GM12865 (cell line): ENCODE measurements around the gene BRSK1.

Experiments
- DNase-seq: peaks from one replicate; pipeline ENCODE4 v3.0.0; 2010; ENCODE audit warnings: low read depth
- H3K4me3 ChIP-seq: 2 replicates; pipeline ENCODE4 v1.5.1; 2011; ENCODE audit warnings: mild to moderate bottlenecking, low read depth, low read length, control low read depth
- TF ChIP-seq, protein P1 (sequence below): IDR thresholded peaks from 2 replicates; pipeline ENCODE4 v1.5.1; 2011; ENCODE audit warnings: low read length, control low read depth, low read depth, inconsistent platforms; ENCODE audit not compliant: insufficient read depth; ENCODE audit errors: missing control alignments

Gene BRSK1

DNA sequence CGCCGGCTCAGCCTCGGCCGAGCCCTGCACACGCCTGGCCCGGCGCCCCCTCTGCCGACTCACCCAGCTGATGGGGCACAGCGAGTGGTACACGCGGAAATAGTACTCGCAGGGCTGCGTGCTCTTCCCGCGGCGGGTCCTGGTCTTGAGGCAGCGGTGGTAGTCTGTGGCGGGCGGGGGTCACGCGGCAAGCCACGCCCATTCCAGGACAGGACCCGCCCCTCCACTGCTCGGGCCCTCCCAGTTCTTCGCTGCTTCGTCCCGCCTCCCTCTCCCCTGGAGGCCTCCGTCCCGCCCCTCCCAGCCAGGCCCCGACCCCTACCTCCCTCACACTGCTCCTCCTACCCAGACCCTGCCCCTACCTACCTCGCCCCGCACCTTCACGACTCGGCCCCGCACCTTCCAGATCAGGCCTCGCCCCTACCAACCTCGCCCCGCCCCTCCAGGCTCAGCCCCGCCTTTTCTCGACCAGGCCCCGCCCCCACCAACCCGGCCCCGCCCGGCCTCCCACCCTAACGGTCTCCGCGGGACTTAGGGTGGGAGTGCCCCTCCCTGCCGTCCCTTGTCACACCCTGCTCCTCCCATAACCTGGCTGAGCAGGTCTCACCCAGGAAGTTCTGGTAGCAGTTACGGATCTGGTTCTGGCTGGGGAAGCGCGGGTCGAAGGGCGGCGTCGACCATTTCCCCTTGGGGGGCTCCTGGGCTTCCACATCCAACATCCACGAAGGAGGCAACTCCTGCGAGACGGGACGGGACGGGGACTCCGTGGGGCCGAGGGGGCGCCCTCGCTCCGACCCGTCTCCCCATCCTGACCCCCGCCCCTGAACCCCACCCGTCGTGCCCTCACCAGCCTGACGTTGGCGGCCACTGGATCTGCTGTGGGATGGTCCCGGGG, 70.3 kb downstream of the BRSK1 start:
- TF ChIP-seq, protein P1, sequence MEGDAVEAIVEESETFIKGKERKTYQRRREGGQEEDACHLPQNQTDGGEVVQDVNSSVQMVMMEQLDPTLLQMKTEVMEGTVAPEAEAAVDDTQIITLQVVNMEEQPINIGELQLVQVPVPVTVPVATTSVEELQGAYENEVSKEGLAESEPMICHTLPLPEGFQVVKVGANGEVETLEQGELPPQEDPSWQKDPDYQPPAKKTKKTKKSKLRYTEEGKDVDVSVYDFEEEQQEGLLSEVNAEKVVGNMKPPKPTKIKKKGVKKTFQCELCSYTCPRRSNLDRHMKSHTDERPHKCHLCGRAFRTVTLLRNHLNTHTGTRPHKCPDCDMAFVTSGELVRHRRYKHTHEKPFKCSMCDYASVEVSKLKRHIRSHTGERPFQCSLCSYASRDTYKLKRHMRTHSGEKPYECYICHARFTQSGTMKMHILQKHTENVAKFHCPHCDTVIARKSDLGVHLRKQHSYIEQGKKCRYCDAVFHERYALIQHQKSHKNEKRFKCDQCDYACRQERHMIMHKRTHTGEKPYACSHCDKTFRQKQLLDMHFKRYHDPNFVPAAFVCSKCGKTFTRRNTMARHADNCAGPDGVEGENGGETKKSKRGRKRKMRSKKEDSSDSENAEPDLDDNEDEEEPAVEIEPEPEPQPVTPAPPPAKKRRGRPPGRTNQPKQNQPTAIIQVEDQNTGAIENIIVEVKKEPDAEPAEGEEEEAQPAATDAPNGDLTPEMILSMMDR: no peak
- DNase-seq: peak; percentile 58
- peak overlapping the region; percentile 28; the same call in 1 of the 2 replicates for H3K4me3 ChIP-seq

DNA sequence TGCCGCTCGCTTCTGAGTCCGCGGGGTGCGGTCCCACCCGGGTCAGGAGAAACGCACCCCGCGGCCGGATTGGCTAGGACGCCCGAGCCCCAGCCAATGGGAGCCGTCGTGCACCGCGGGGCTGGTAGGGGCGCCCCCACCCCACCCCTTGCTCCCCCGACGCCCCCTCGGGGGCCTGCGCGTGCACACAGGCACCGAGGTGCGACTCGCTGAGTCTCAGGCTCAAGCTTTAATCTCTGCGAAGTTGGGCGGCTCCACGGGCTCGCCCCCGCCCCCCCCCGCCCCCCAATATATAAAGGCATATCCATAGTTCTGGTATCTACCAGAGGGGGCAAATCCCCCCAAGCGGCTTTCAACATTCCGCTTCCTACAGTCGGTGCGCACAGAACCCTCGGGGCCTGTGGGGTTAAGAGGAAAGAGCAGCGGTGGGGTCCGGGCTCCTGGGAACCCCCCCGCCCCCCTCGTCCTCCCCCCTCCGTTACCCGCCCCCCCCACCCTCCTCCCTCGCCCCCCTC, 71.0 kb downstream of the BRSK1 start, which contains the start of gene COX6B2:
TSS of gene COX6B2 (minus strand) at position 22 of the 515 bp plus-strand sequence. CDS start 198 bp downstream, outside the sequence.
- TF ChIP-seq, protein P1: no peak
- H3K4me3 ChIP-seq: peak within 1 kb of the TSS; percentile 28; the same call in 1 of the 2 replicates
- DNase-seq: no peak

DNA sequence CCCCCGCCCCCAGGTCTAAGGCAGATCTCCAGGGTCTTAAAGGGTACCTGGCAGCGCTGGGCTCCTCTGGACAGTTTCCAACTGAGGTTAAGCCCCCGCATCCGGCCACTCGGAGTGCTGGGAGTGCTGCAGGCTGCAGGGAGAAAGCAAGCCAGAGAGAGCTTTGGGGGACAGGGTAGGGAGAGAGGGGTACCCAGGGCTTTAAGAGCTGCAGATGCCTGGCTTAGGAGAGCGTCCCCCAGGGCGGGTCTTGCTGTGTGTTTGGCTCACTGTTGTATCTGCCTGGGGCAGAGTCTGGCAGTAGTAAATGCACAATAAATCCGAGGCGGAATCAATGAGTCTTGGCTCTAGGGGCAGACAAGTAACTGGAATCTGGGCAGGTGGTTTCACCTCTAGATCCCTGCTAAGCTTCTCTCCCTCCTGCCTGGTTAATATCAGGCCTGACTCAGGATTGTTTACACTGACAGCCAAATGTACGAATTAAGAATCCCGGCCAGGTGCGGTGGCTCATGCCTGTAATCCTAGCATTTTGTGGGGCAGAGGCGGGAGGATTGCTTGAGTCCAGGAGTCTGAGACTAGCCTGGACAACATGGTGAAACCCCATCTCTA, 71.5 kb downstream of the BRSK1 start:
- DNase-seq: no peak
- TF ChIP-seq, protein P1: no peak
- H3K4me3 ChIP-seq: no peak overlapping the region

DNA sequence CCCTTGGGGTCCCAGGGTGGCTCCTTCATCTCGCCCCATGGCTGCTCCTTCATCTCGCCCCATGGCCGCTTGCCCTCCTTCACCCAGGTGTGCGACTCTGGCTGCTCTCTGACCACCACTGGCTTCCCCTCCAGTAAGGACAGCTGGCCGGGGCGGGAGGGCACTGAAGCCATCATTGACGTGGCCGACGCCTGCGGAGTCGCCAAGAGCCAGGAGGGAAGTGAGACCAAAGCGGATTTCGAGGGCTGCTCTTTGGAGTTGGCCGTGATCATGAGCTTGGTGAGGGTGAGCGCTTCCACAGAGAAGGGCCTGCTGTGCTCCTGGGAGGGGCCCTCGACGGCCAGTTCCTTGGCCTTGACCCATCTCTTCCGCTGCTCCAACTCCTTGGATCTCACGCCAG, 74.7 kb downstream of the BRSK1 start:
- TF ChIP-seq, protein P1: no peak
- no peak for DNase-seq
- H3K4me3 ChIP-seq: no peak overlapping the region

DNA sequence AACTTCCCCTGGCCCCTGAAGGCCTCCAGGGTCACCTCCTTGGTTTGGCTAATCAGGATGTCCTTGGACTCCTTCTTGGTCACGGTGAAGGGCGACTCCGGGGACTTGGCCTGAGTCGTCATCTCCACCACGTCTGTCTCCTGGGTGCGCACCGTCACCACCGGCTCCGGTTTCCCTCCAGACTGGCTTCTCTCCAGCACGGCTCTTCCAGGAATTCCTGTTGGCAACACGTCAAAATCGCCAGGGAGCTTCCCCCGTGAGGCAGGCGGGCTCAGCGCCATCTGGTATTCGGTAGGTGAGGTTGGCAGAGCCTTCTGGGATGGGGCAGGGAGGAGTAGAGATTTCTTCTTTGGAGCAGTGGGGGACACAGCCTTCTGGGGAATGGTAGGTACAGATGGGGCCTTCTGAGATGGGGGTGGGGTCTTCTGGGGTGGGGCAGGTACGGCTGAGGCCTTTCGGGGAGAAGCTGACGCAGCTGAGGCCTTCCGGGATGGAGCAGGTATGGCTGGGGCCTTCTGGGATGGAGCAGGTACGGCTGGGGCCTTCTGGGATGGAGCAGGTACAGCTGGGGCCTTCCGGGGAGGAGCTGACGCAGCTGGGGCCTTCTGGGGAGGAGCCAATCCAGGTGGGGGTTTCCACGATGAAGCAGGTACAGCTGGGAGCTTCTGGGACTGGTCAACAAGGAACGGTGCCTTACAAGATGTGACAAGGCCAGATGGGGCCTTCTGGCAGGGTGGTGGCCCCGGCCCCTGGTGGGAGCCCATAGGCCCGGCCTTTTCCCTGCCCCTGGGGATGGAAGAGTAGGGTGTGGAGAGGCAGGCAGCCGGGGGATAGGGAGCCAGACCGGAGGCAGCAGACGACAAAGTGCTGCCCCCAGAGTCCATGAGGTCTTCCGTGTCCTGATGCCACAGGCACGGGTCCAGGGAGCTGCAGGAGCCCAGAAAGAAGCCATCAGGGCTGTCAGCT, 75.4 kb downstream of the BRSK1 start:
- no peak for DNase-seq
- no peak overlapping the region for H3K4me3 ChIP-seq
- TF ChIP-seq, protein P1: no peak

DNA sequence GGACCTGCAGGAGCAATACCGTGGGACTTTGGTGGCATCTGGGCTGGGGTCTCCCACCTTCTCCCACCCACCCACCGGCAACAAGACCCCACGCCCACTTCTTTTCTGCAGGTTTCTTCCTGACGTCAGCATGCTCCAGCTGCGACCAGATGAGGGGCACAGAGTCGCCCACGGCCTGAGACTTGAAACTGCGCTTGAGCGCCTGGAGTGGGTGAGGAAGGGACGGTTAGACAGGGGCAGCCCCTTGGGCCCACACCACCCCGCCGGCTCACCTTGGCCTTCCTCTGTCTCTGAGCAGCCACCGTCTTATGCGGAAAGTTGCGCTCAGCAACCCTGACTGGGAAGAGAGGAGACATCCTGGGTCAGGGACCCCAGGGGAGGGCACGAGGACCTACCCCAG, 77.1 kb downstream of the BRSK1 start:
- TF ChIP-seq, protein P1: no peak
- no peak overlapping the region for H3K4me3 ChIP-seq
- DNase-seq: no peak
